ENCODE data around the gene MYG1. TPM values are rescaled to one million over a fixed set of nuclear protein-coding genes. Genes with fewer than 3 reads are reported as not detected.

MYG1 gene
- total RNA-seq, 2 experiments from 2014 or later = 30.9 to 33.8 TPM

GRCh38 chr12:53313996-53314395 is 14.5 kb downstream of the MYG1 start:
- ChIA-PET CTCF (interaction anchor here (0.8 kb wide), 1 partner anchor 9 kb away, joined by 3 read pairs; no protein-coding TSS in a partner anchor), POLR2A (interaction anchor here (1.4 kb wide), 1 partner anchor 10 kb away, joined by 4 read pairs; no protein-coding TSS in a partner anchor)
- no peak overlapping the region for H3K4me3 Mint-ChIP-seq
- no peaks in the 10 kb centered on the region for H3K9me3 Mint-ChIP-seq
- H3K27ac Mint-ChIP-seq = no peak overlapping the region
- intact Hi-C loops (cut with DNase I, micrococcal nuclease) = no loop called here
- Histone ChIP-seq H3K36me3 (ENCODE audit: insufficient read depth, low read length) (peaks cover 60% of the 10 kb centered on the region), H3K27me3 (ENCODE audit: control insufficient read depth in 1 of 2, insufficient read depth in 2 of 2, low read length in 2 of 2) (no peaks in the 10 kb centered on the region), H3K27ac (ENCODE audit: low read depth in 1 of 2, low read length in 2 of 2) (no peak overlapping the region), H3K9me3 (ENCODE audit: control insufficient read depth in 1 of 2, insufficient read depth in 1 of 2, low read length in 2 of 2) (no peaks in the 10 kb centered on the region), H3K4me1 (ENCODE audit: insufficient read depth, low read length) (no peaks in the 10 kb centered on the region), H3K4me3 (ENCODE audit: low read length) (no peak overlapping the region)
- TF ChIP-seq CTCF (IDR thresholded peaks at IDR 0.05) = no peak
- H3K36me3 Mint-ChIP-seq (ENCODE audit: low read depth) = peaks cover 62% of the 10 kb centered on the region
- DNase-seq (no peak), ATAC-seq (ENCODE audit: poor library complexity) (no peak)
- peaks cover 5% of the 10 kb centered on the region for H3K4me1 Mint-ChIP-seq (ENCODE audit: low read depth)
- H3K27me3 Mint-ChIP-seq = no peaks in the 10 kb centered on the region

- H3K4me3 Mint-ChIP-seq = peak overlapping the region; percentile 94
- POLR2A ChIA-PET = interaction anchor here (0.5 to 5.5 kb wide), 27 partner anchors 9 to 315 kb away, joined by 3 to 109 read pairs (median 5); partner anchors contain the start of genes CSAD, EIF4B, ESPL1 and MAP3K12
- CTCF ChIA-PET = interaction anchor here (0.6 to 4.1 kb wide), 31 partner anchors 9 to 299 kb away, joined by 3 to 43 read pairs (median 5); partner anchors contain the start of genes CSAD, ESPL1, MYG1 and PFDN5
- ATAC-seq (ENCODE audit: poor library complexity) (no peak), DNase-seq (no peak)
- H3K27me3 Mint-ChIP-seq = no peaks in the 10 kb centered on the region
- intact Hi-C loops (cut with DNase I, micrococcal nuclease) = loop anchor here (1.0 to 10.0 kb wide), 6 partner anchors 21 to 354 kb away; partner anchors contain the start of genes MYG1 (in 2 of the 2), ATP5MC2 (in 1 of the 2) and SP1 (in 1 of the 2)
- no peak for TF ChIP-seq CTCF (IDR thresholded peaks at IDR 0.05)
- peaks cover 45% of the 10 kb centered on the region for H3K4me1 ChIP-seq (ENCODE audit: insufficient read depth, low read length)
- H3K36me3 Mint-ChIP-seq (ENCODE audit: low read depth) = peaks cover 39% of the 10 kb centered on the region
- peaks cover 40% of the 10 kb centered on the region for H3K4me1 Mint-ChIP-seq (ENCODE audit: low read depth)
- no peaks in the 10 kb centered on the region for H3K9me3 ChIP-seq (ENCODE audit: control insufficient read depth in 1 of 2, insufficient read depth in 1 of 2, low read length in 2 of 2)
- no peaks in the 10 kb centered on the region for H3K9me3 Mint-ChIP-seq
- H3K36me3 ChIP-seq (ENCODE audit: insufficient read depth, low read length) = peaks cover 33% of the 10 kb centered on the region
- peak overlapping the region; percentile 69 for H3K4me3 ChIP-seq (ENCODE audit: low read length)
- H3K27ac Mint-ChIP-seq = peak overlapping the region; percentile 87
- H3K27ac ChIP-seq (ENCODE audit: low read depth in 1 of 2, low read length in 2 of 2) = peak overlapping the region; percentile 61 to 77
- H3K27me3 ChIP-seq (ENCODE audit: control insufficient read depth in 1 of 2, insufficient read depth in 2 of 2, low read length in 2 of 2) = no peaks in the 10 kb centered on the region
Measured at GRCh38 chr12:53320352-53321195, 21.1 kb downstream of the MYG1 start.

GRCh38 chr12:53324113-53324778 is 24.8 kb downstream of the MYG1 start:
- Histone ChIP-seq H3K27me3 (ENCODE audit: control insufficient read depth in 1 of 2, insufficient read depth in 2 of 2, low read length in 2 of 2) (no peaks in the 10 kb centered on the region), H3K9me3 (ENCODE audit: control insufficient read depth in 1 of 2, insufficient read depth in 1 of 2, low read length in 2 of 2) (no peaks in the 10 kb centered on the region), H3K4me1 (ENCODE audit: insufficient read depth, low read length) (peaks cover 53% of the 10 kb centered on the region), H3K36me3 (ENCODE audit: insufficient read depth, low read length) (peaks cover 7% of the 10 kb centered on the region), H3K27ac (ENCODE audit: low read depth in 1 of 2, low read length in 2 of 2) (peak overlapping the region; percentile 78 to 87), H3K4me3 (ENCODE audit: low read length) (peak overlapping the region; percentile 84)
- no peaks in the 10 kb centered on the region for H3K27me3 Mint-ChIP-seq
- H3K36me3 Mint-ChIP-seq (ENCODE audit: low read depth) = peaks cover 20% of the 10 kb centered on the region
- CTCF ChIA-PET = interaction anchor here (0.8 to 7.6 kb wide), 11 partner anchors 10 to 273 kb away, joined by 3 to 51 read pairs (median 5); partner anchors contain the start of genes MYG1 and SP1
- peak overlapping the region; percentile 93 for H3K4me3 Mint-ChIP-seq
- H3K27ac Mint-ChIP-seq = peak overlapping the region; percentile 88
- POLR2A ChIA-PET = interaction anchor here (0.6 to 5.5 kb wide), 17 partner anchors 9 to 245 kb away, joined by 3 to 87 read pairs (median 7); partner anchors contain the start of genes CSAD, MYG1, PFDN5 and PRR13
- H3K9me3 Mint-ChIP-seq = no peaks in the 10 kb centered on the region
- no peak for TF ChIP-seq CTCF (IDR thresholded peaks at IDR 0.05)
- peaks cover 39% of the 10 kb centered on the region for H3K4me1 Mint-ChIP-seq (ENCODE audit: low read depth)
- DNase-seq (peak in 13 of 14 experiments; percentile 30 to 76 (median 49)), ATAC-seq (ENCODE audit: poor library complexity) (peak; percentile 41)
- intact Hi-C loops (cut with DNase I, micrococcal nuclease) = loop anchor here (1.0 to 10.0 kb wide), 3 partner anchors 21 to 351 kb away; partner anchors contain the start of gene ATP5MC2 (in 1 of the 2)

Measured in CD4-positive, alpha-beta T cell (primary cell).